Measurements from ENCODE around the gene SLC25A17.
"Not testable (repeated sequence)": the region's sequence is repeated elsewhere in the genome, so short reads cannot be mapped to it uniquely, and the experiment has no call there.

The SLC25A17 gene

GRCh38 chr22:40808018-40808841 is 10.9 kb downstream of the SLC25A17 start:
- no peak for ATAC-seq (replicated peaks; ENCODE audit: extremely low read depth, poor library complexity, severe bottlenecking)

DNA sequence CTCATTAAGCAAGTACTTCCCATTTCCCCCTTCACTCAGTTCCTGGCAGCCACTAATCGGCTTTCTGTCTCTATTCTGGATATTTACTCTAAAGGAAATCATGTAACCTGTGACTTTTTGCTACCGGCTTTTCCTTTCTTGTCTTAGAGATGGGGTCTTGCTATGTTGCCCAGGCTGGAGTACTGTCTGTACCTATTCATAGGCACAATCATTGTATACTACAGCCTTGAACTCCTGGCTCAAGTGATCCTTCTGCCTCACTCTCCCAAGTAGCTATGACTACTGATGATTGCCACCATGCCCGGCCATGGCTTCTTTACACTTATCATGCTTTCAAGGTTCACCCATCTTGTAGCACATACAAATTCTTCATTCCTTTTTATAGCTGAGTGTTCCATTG is 12.4 kb downstream of the SLC25A17 start:
- no peaks in the 10 kb centered on the region for H3K27me3 Mint-ChIP-seq
- H3K27ac Mint-ChIP-seq (ENCODE audit: low read depth) = no peak overlapping the region
- no peaks in the 10 kb centered on the region for H3K9me3 Mint-ChIP-seq
- DNase-seq (ENCODE audit: low spot score in 2 of 2) (no peak), ATAC-seq (replicated peaks; ENCODE audit: extremely low read depth, poor library complexity, severe bottlenecking) (no peak)
- H3K4me1 Mint-ChIP-seq = peaks cover 7% of the 10 kb centered on the region
- peaks cover 5% of the 10 kb centered on the region for H3K36me3 Mint-ChIP-seq (ENCODE audit: insufficient read depth)
- no peak overlapping the region for H3K4me3 Mint-ChIP-seq

More at GRCh38 chr22:40808018-40808841, 10.9 kb downstream of the SLC25A17 start:
- Mint-ChIP-seq H3K4me3 (no peak overlapping the region), H3K9me3 (no peaks in the 10 kb centered on the region), H3K4me1 (peaks cover 12% of the 10 kb centered on the region), H3K27me3 (no peaks in the 10 kb centered on the region), H3K27ac (ENCODE audit: low read depth) (peak overlapping the region; percentile 25), H3K36me3 (ENCODE audit: insufficient read depth) (peaks cover 7% of the 10 kb centered on the region)
- DNase-seq (ENCODE audit: low spot score in 2 of 2) = no peak

DNA sequence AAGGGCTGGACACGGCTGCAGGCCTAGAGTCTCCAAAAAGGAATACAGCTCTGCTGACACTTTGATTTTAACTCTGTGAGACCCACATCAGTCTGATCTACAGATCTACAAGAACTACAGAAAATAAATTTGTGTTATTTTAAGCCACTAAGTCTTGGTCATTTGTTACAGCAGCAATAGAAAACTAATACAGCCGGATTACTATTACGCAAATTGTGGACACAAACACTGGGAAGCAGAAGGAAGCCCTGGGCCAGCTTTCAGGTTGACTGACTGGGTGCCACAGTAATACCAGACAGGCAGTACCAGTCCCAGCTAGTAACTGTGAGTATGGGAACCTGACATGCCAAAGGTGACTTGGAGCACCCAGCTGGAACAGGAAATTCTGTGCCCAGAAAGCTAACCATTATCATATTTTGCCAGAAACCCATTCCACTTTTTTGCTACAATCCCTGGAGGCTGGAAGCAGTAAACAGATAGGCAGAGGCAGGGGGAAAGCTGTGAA is 13.4 kb downstream of the SLC25A17 start:
- H3K4me1 Mint-ChIP-seq = peaks cover 7% of the 10 kb centered on the region
- H3K36me3 Mint-ChIP-seq (ENCODE audit: insufficient read depth) = peaks cover 3% of the 10 kb centered on the region
- H3K4me3 Mint-ChIP-seq = no peak overlapping the region
- no peak overlapping the region for H3K27ac Mint-ChIP-seq (ENCODE audit: low read depth)
- no peak for DNase-seq (ENCODE audit: low spot score in 2 of 2)
- H3K27me3 Mint-ChIP-seq = no peaks in the 10 kb centered on the region
- no peaks in the 10 kb centered on the region for H3K9me3 Mint-ChIP-seq
- ATAC-seq (replicated peaks; ENCODE audit: extremely low read depth, poor library complexity, severe bottlenecking) = no peak

DNA sequence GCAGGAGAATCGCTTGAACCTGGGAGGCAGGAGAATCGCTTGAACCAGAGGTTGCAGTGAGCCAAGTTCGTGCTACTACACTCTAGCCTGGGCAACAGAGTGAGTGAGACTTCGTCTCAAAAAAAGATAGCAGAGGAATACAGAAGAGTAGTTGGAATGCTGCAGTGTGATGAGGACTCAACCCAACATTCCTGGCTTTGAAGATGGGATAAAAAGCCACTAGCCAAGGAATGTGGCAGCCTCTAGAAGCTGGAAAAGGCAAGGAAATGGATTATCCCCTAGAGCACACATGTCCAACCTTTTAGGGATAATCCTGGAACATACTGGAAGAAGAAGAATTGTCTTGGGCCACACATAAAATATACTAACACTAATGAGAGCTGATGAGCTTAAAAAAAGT is 13.9 kb downstream of the SLC25A17 start:
- Mint-ChIP-seq H3K4me3 (no peak overlapping the region), H3K9me3 (no peaks in the 10 kb centered on the region), H3K4me1 (peaks cover 7% of the 10 kb centered on the region), H3K36me3 (ENCODE audit: insufficient read depth) (peaks cover 3% of the 10 kb centered on the region), H3K27me3 (no peaks in the 10 kb centered on the region), H3K27ac (ENCODE audit: low read depth) (peak overlapping the region; percentile 23)
- no peak for ATAC-seq (replicated peaks; ENCODE audit: extremely low read depth, poor library complexity, severe bottlenecking)
- DNase-seq (ENCODE audit: low spot score in 2 of 2) = no peak

GRCh38 chr22:40803321-40803720 is 15.8 kb downstream of the SLC25A17 start:
- H3K4me1 Mint-ChIP-seq = peaks cover 6% of the 10 kb centered on the region
- no peak overlapping the region for H3K27ac Mint-ChIP-seq (ENCODE audit: low read depth)
- no peak overlapping the region for H3K4me3 Mint-ChIP-seq
- H3K27me3 Mint-ChIP-seq = no peaks in the 10 kb centered on the region
- DNase-seq (ENCODE audit: low spot score in 2 of 2) = no peak
- H3K36me3 Mint-ChIP-seq (ENCODE audit: insufficient read depth) = peaks cover 3% of the 10 kb centered on the region
- ATAC-seq (replicated peaks; ENCODE audit: extremely low read depth, poor library complexity, severe bottlenecking) = no peak
- H3K9me3 Mint-ChIP-seq = no peaks in the 10 kb centered on the region

- no peak for DNase-seq (ENCODE audit: low spot score in 2 of 2)
- no peak for ATAC-seq (replicated peaks; ENCODE audit: extremely low read depth, poor library complexity, severe bottlenecking)
- Mint-ChIP-seq H3K9me3 (no peaks in the 10 kb centered on the region), H3K27me3 (no peaks in the 10 kb centered on the region), H3K4me3 (no peak overlapping the region), H3K36me3 (ENCODE audit: insufficient read depth) (peaks cover 7% of the 10 kb centered on the region), H3K27ac (ENCODE audit: low read depth) (no peak overlapping the region), H3K4me1 (no peaks in the 10 kb centered on the region)
Measured at GRCh38 chr22:40799008-40799407, 20.1 kb downstream of the SLC25A17 start.

- no peak overlapping the region for H3K4me3 Mint-ChIP-seq
- no peaks in the 10 kb centered on the region for H3K4me1 Mint-ChIP-seq
- no peak for DNase-seq (ENCODE audit: low spot score in 2 of 2)
- no peak for ATAC-seq (replicated peaks; ENCODE audit: extremely low read depth, poor library complexity, severe bottlenecking)
- peaks cover 9% of the 10 kb centered on the region for H3K36me3 Mint-ChIP-seq (ENCODE audit: insufficient read depth)
- H3K27me3 Mint-ChIP-seq = no peaks in the 10 kb centered on the region
- H3K27ac Mint-ChIP-seq (ENCODE audit: low read depth) = no peak overlapping the region
- H3K9me3 Mint-ChIP-seq = no peaks in the 10 kb centered on the region
Measured at GRCh38 chr22:40797427-40797826, 21.7 kb downstream of the SLC25A17 start.

DNA sequence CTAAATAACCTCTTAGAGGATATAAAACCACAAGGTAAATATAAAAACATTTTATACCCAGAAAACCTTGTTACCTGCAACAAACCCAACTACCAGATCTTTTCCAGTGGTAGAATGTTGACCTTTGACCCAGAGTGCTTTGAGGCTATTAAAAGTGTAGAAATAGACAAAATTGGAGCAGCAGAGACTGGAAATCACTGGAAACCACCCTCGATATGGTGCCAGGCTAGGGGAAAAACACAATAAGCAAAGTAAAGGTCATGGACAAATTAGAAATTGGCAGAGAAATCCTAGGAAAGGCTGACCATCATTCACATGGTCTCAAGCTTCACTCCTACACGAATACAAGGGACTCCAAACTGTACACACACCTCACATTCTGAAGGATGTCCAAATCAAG is 26.7 kb downstream of the SLC25A17 start:
- H3K27me3 Mint-ChIP-seq = no peaks in the 10 kb centered on the region
- H3K27ac Mint-ChIP-seq (ENCODE audit: low read depth) = no peak overlapping the region
- peaks cover 9% of the 10 kb centered on the region for H3K36me3 Mint-ChIP-seq (ENCODE audit: insufficient read depth)
- H3K4me1 Mint-ChIP-seq = no peaks in the 10 kb centered on the region
- DNase-seq (ENCODE audit: low spot score in 2 of 2) (no peak), ATAC-seq (replicated peaks; ENCODE audit: extremely low read depth, poor library complexity, severe bottlenecking) (no peak)
- no peak overlapping the region for H3K4me3 Mint-ChIP-seq
- H3K9me3 Mint-ChIP-seq = no peaks in the 10 kb centered on the region

GRCh38 chr22:40791241-40791640 is 27.9 kb downstream of the SLC25A17 start:
- no peaks in the 10 kb centered on the region for H3K27me3 Mint-ChIP-seq
- H3K4me1 Mint-ChIP-seq = no peaks in the 10 kb centered on the region
- H3K9me3 Mint-ChIP-seq = no peaks in the 10 kb centered on the region
- ATAC-seq (replicated peaks; ENCODE audit: extremely low read depth, poor library complexity, severe bottlenecking) = no peak
- H3K27ac Mint-ChIP-seq (ENCODE audit: low read depth) = no peak overlapping the region
- no peak overlapping the region for H3K4me3 Mint-ChIP-seq
- peaks cover 9% of the 10 kb centered on the region for H3K36me3 Mint-ChIP-seq (ENCODE audit: insufficient read depth)
- no peak for DNase-seq (ENCODE audit: low spot score in 2 of 2)

DNA sequence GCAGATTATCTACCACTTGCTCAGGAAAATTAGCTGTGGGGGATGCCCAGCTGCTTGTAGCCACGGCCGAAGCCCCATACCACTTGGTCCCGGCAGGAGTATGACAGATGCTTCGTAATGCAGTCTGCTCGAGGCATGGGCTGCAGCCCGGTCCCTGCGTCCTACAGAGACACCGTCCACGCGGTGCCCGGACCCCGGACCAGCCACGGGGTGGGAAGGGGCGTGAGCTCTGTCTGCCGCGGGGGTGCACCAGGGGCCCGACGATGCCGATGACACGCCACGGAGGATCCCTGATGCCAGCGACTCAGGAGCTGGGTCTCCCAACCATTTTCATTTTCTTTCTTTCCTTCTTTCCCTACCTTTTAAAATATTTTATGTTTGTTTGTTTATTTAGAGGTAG is 30.0 kb downstream of the SLC25A17 start:
- H3K27me3 Mint-ChIP-seq = no peaks in the 10 kb centered on the region
- H3K4me3 Mint-ChIP-seq = no peak overlapping the region
- DNase-seq (ENCODE audit: low spot score in 2 of 2) (no peak), ATAC-seq (replicated peaks; ENCODE audit: extremely low read depth, poor library complexity, severe bottlenecking) (no peak)
- H3K4me1 Mint-ChIP-seq = no peaks in the 10 kb centered on the region
- H3K27ac Mint-ChIP-seq (ENCODE audit: low read depth) = no peak overlapping the region
- peaks cover 9% of the 10 kb centered on the region for H3K36me3 Mint-ChIP-seq (ENCODE audit: insufficient read depth)
- H3K9me3 Mint-ChIP-seq = no peaks in the 10 kb centered on the region

- DNase-seq (ENCODE audit: low spot score in 2 of 2) = no peak
- Mint-ChIP-seq H3K27ac (ENCODE audit: low read depth) (no peak overlapping the region), H3K4me3 (no peak overlapping the region), H3K36me3 (ENCODE audit: insufficient read depth) (peaks cover 13% of the 10 kb centered on the region), H3K27me3 (no peaks in the 10 kb centered on the region), H3K9me3 (no peaks in the 10 kb centered on the region), H3K4me1 (no peaks in the 10 kb centered on the region)
- no peak for ATAC-seq (replicated peaks; ENCODE audit: extremely low read depth, poor library complexity, severe bottlenecking)
Measured at GRCh38 chr22:40782521-40782920, 36.6 kb downstream of the SLC25A17 start.

DNA sequence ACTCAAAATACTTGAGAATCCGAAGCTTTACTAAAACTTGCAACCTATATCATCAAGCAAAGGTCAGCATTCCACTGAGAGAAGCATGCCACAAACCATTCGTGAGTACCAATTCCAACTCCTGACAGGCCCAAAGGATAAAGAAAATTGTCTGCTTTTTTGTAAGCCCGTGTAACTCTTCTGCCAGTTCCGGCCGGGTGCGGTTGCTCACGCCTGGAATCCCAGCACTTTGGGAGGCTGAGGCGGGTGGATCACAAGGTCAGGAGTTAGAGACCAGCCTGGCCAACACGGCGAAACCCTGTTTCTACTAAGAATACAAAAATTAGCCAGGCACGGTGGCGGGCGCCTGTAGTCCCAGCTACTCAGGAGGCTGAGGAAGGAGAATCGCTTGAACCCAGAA is 37.4 kb downstream of the SLC25A17 start:
- not testable (repeated sequence) for H3K27me3 Mint-ChIP-seq; H3K27ac Mint-ChIP-seq (ENCODE audit: low read depth); H3K9me3 Mint-ChIP-seq; ATAC-seq (replicated peaks; ENCODE audit: extremely low read depth, poor library complexity, severe bottlenecking); DNase-seq (ENCODE audit: low spot score in 2 of 2); H3K4me1 Mint-ChIP-seq; H3K4me3 Mint-ChIP-seq
- peaks cover 18% of the 10 kb centered on the region for H3K36me3 Mint-ChIP-seq (ENCODE audit: insufficient read depth)

GRCh38 chr22:40769761-40770160 is 49.4 kb downstream of the SLC25A17 start:
- H3K27ac Mint-ChIP-seq (ENCODE audit: low read depth) = peak overlapping the region; percentile 46
- DNase-seq (ENCODE audit: low spot score in 2 of 2) (no peak), ATAC-seq (replicated peaks; ENCODE audit: extremely low read depth, poor library complexity, severe bottlenecking) (no peak)
- H3K4me1 Mint-ChIP-seq = peaks cover 8% of the 10 kb centered on the region
- no peaks in the 10 kb centered on the region for H3K9me3 Mint-ChIP-seq
- no peaks in the 10 kb centered on the region for H3K27me3 Mint-ChIP-seq
- no peak overlapping the region for H3K4me3 Mint-ChIP-seq
- peaks cover 28% of the 10 kb centered on the region for H3K36me3 Mint-ChIP-seq (ENCODE audit: insufficient read depth)

Measured in central memory CD8-positive, alpha-beta T cell (primary cell).